ENCODE data around the gene CACNA2D3.
"Not testable (repeated sequence)": the region's sequence is repeated elsewhere in the genome, so short reads cannot be mapped to it uniquely, and the experiment has no call there.

Gene CACNA2D3

DNA sequence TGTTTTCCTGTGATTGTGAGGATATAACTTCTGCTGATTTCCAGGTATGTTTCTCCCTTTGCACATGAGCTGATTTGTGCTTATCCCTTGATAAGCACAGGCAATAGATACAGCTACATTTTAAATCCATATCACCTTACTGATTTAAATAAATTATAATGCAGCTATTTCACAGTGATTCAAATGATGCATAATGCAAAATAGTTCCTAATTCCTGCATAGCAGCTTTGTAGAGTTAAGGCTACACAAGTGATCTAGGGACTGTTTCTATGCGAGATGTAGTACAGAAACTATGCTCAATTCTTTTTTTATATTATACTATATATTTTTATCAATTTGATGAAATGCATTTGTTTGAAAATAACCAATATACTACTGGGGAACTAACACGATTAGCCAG is 471.3 kb downstream of the CACNA2D3 start:
- DNase-seq, result no peak

DNA sequence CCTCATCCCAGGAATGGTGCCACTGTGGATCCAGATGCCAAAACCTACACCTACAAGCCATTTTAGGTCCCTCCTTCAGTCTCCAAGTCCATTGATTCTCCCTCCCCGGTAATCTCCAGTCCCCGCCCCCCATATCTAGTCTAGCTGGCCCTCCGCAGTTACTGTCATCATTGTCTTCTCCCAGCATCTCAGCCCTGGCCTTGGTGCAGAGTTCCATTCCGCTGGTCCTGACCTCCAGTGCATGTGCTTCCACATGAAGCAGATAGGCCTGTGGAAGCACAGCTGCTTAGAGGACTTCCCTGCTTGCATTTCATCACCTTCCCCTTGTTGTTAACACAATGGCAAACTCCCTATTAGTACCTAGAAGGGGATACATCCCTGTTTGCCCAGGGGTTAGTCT is 473.7 kb downstream of the CACNA2D3 start:
- no peak for DNase-seq

DNA sequence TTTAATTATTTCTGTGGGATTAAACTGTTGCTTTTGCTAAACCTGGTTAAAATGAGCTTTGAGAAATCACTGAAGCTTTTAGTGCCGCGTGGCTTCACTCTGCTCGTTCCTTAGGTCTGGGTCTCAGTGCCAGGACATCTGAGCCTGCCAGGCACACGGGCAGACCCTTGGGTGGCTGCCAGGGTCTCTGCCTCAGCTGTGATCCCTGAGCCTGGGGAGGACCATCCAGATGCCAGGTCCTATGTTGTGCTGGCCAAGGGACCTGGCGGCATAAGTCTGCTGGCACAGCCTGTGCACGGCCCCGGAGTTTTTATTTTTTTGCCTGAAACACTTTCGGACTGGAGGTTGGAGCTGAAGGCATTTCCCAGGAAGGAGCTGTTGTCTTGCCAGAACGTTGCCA is 477.4 kb downstream of the CACNA2D3 start:
- no peak for DNase-seq

DNA sequence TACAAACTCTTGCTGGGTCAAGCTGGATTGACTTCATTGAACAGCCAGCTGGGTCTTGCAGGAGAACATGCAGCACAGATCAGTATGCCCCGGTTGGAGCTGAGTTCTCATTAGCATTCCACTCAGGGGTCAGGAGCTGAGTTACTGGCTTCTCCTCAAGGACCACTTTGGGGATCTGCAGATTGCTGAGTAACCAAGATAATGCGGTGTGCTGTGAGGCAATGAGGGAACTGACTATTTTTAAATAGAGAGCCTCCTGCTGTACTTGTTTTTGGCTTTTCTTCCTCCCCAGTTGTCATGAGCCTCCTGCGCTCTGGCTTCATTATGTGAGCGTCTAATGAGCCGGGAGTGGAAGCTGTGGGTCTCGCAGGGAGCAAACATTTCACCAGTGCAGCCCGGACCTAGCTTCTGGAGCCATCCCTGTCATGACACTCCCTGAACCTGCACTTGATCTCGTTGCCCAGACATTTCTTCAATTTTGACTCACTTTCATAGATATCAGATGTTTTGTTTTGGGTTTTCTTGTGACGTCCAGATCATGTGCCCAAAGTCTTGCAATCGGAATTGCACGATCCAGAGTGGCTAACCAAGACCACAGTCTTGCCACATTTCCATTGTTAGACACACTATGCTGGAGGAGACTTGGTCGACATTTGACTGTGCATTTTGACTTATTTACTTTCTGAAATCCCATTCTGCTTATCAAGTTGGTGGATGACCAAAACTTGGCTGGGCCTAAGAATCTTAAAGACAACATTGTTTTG is 478.3 kb downstream of the CACNA2D3 start:
- no peak for DNase-seq

DNA sequence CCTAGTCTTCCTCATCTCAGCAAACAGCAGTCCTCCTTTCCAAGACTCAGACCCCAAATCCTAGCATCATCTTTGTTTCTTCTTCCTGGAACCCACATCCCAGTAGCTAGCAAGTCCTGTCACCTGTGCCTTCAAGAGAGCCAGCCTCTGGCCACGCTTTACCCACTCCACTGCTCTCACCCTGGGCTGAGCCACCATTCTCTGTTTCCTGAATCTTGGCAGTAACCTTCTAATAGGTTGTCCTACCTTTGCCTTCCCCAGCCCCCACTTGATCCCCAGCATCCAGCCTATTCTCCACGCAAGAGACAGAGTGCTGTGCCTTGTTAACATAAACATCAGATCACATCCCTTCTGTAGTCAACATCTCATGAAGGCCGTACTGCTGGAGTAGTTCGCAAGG is 482.1 kb downstream of the CACNA2D3 start:
- no peak for DNase-seq

DNA sequence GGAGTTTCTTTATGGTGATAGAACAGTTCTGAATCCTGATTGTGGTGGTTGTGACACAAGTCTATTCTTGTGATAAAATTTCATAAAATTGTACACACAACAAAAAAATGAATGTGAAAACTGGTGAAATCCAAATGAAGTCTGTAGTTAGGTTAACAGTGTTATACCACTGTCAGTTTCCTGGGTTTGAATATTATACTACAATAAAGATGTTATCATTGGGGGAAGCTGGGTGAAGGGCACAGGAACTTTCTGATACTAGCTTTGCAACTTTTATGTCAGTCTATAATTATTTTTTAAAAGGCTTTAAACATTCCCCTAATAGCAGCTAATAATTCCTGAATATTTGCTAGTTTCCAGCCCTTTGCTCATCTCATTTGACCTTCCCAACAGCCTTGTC is 485.7 kb downstream of the CACNA2D3 start:
- DNase-seq, result no peak

DNA sequence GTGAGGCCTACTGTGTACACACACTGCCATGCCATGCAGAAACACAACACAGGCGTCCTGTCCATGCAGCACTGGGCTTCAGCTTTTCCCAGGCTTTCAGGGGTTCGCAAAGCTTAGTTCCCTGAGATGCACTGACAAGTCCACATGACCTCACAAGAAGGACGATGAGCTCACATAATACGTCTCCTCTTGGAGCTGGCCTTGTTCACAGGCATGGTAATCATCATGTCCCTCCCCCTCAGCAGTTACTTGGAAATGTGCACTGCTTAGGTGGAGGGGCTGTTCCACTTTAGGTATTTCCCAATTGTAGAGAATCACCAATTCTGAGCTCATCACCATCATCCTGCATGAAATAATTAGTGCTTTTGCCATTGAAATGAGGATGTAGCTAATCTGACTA is 496.7 kb downstream of the CACNA2D3 start:
- no peak for DNase-seq

DNA sequence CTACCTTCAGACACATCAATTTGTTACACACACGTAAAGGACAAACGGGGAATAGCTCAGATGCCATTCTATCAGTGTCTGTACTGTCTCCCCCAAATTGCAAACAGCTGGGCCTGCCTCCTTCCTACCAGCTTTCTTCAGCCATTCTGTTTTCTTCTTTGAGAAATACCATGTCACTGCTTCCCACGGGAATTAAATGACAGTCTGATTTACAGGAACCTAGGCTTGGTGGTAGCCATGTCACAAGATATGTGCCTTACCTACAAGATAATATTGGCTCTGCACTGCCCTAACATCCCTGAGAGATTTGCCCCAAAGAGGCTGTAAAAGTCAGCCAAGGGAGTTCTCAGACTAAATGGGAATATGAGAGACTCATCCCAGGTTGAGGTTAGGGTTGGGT is 497.2 kb downstream of the CACNA2D3 start:
- no peak for DNase-seq

DNA sequence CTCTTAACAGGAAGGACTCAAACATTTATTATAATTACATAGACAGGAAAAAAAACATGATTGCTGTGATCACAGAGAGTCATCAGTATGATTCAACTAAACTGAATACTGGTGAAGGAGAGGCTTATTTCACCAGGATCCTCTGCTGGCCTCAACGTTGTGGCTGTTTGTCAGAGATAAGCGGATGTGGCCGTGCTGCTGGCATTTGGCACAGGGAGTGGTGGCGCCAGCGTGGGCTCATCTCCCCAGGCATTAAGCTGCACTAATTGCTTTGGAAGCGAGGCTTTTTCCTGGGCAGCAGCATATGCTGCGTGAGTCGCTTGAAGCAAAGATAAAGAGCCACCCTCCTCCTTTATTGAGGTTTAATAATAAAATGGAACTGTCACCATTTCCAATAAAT is 498.8 kb downstream of the CACNA2D3 start:
- no peak for DNase-seq

DNA sequence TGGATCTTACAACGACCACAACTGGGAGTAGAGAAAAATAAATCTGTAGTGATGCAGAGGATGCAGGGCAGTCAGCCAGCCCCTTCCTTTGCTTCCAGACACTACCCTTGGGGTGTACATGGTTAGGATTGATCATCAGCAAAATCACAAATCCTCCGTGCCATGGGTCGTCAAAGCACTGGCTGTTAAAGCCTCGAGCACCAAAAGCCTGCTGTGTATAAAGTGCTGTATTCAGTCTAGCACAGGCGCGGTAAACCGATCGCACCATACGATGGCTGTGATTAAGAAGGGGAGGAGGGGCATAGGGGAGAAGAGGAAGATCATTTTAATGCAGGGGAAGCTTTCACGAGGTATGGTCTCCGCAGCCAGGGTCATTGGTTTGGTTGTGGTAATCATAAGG is 500.3 kb downstream of the CACNA2D3 start:
- no peak for DNase-seq

DNA sequence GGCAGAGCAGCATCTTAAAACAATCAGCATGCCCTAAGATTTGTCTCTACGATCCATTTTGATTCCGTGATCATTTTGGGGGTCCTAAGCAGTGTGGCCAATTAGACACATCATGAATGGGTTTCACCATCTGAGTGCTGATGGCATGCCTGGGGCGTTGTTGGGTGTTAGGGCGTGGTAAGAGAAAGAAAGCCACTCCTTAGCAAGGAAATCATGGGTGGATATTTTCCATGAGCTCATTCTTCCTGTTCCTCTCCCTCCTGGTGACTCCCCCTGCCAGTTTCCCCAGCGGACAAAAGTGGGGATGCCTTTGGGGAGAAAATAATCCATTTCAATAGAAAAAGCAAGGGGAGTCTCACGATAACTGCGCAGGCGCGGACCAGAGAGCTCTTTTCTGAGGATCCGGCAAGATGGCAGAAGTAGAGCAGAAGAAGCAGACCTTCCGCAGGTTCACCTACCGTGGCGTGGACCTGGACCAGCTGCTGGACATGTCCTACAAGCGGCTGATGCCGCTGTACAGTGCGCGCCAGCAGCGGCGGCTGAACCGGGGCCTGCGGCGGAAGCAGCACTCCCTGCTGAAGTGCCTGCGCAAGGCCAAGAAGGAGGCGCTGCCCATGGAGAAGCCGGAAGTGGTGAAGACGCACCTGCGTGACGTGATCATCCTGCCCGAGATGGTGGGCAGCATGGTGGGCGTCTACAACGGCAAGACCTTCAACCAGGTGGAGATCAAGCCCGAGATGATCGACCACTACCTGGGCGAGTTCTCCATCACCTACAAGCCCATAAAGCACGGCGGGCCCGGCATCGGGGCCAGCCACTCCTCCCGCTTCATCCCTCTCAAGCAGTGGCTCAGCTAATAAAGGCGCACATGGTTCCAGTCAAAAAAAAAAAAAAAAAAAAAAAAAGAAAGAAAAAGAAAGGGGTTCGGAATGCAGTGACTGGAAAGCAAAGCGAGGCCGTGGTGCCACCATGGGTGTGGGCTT is 503.7 kb downstream of the CACNA2D3 start:
- no peak for DNase-seq

DNA sequence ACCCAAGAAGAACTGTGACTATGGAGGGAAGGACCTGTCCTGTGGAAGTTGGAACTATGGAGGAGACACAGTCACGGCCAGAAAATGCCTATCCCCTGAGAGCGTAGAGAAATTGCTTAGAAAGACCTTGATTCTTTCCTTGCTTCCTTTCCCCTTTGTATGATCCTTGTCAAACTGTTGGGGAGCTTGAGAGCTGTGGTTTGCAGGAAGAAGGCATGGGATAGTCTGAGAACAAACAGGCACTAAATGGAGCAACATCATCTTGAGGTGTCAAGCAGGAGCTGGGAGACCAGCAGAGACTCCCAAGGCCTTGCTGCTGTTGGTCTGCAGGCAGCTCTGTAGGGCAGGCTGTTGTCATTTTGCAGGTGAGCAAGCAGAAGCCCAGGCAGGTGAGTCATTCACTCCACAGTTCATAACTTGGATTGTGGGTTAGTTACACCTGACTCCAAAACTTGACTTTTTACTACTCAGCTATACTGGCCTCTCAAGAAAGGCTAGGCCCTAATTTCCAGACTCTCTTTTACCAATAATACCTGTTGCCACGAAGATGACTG is 506.6 kb downstream of the CACNA2D3 start:
- DNase-seq, result no peak

DNA sequence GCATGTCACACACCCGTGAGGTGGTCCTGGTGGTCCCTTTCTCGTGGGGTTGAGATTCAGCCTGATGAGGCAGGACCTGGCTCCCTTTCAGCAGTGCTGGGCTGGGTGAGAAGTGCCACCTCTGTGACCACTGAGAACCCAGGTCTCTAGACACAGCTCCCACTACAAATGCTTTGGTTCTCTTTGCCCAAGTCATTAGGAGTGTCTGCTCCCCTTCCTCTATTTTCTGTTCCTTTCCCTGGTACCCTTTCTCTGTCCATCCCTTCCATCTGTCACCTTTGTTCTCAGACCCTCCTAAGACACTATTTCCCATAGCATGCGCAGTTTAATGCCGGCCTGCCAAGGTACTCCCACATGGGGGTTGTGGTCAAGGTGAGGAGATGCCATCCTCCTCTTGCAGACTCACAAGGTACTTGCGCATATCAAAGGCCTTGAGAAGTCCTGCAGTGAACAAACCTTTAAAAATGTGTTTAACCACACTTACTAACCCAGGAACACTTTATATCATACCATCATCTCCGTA is 507.8 kb downstream of the CACNA2D3 start:
- no peak for DNase-seq

DNA sequence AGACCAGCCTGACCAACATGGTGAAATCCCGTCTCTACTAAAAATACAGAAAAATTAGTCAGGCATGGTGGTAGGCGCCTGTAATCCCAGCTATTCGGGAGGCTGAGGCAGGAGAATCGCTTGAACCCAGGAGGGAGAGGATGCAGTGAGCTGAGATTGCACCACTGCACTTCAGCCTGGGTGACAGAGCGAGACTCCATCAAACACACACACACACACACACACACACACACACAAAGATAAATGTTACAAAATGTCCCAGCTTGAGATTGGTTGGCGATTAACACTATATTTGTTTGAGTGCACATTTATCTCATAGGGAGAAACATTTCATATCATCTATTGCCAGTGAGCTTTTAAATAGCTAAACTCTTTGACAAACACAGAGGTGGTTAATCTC is 508.6 kb downstream of the CACNA2D3 start:
- DNase-seq, result not testable (repeated sequence)

DNA sequence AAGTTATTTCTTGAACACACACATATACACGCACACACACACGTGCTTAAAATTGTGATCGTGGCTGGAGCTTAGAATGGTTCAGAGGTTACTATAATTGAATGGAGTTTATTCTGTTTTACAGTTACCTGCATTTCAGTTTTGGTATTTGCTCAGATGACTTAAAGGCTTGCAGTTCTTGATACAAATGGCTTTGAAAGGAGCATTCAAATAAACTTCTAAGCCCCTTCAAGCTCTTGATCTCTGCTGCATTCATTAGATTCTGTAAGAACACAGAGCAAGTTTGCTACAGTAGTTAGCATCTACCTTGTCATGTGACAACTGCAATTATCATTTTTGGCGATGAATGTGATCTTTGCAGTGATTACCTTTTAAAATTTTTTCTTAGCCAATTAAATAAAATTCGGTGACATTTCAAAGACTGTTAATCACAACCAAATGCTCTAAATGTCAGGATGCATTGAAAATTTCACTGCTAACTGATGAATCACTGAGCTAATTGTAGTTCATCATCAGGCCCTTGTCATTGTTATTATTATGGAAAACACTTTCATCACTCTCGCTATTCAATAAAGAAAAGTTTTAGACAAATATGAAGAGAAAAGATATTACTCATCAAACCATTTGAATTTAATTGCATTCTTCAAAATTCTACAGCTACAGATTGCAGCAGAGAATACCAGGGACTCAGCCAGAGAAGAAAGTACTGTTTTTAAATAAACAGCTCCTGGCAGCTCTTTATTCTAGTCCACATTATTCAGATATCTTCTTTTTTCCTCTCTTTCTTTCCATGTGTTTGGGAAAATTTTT is 509.4 kb downstream of the CACNA2D3 start:
- DNase-seq, result no peak

DNA sequence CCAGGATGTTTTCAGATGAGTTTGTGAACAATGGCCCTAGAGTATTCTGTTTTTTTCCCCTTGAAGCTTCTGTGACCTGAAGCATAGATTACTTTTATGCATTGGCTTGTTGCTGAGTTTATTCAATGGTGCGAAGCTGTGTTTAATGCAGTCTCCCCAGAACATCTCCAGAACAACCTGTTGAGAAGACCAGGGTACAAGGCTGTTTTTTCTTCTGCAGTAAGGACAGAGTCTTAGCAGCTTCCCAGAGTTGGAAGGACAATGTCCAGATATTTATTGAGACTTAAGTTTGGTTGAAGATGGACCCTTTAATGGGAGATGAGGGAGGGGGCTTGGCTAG is 509.9 kb downstream of the CACNA2D3 start:
- DNase-seq, result no peak

DNA sequence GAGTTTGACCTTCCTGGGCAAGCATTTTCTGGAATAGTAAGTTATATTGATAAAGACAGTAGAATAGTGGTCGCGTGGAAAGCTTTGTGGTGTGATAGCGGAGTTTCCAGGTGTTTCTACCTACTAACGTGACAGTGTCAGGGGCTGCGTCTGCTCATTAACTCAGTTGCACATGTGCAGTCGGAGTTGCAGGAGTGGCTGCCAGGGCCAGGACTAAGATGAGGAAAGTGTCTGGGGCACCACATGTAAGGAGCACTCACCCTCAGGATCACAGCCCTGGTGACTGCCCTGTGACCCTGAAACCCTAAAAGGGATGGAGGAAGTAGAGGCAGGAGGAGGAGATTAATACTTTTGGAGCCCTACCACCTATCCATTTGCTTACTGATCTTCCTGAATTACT is 510.5 kb downstream of the CACNA2D3 start:
- no peak for DNase-seq

DNA sequence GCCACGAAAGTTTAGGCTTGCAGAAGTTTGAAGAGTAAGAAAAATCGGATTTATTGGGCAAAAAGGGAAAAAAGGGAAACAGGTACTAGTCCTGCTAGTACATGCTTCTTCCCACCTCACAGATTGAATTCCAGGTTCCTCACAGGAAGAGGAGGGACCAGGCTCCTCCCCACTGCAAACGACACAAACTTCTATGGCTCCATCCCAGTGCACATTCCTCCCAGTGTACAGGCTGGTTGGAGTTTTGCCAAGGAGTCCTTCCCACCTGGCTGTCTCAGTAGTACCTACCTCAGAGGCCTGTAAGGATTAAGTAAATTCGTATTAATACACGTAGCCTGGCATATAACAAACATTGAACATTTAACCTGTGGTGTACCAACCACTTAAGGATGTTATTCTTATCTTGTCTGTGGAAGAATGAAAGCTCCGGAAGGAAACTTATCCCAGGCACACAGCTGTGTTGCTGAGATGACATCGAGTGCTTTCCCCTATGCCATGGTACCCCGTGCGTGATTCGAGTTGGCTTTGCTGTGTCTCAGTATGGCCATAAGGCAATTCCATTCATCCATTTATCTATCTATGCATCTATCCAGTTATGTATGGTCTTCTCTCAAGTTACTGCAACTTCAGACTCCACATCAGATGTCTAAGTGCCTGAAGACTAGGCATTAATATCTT is 511.2 kb downstream of the CACNA2D3 start:
- no peak for DNase-seq

DNA sequence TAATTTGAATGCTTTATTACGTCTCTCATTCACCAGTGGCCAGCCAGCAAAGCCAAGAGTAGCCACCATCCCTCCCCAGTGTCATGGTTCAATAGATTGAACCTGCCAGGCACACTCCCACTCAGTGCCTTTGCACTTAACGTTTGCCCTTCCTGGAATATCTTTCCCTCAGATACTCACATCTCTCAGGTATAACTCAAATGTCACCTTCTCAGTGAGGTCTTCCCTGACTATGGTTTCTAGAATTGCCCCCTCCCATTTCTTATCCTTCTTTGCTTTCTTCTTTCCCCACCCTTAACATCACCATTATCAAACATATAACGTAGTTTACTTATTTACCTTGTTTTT is 511.7 kb downstream of the CACNA2D3 start:
- no peak for DNase-seq

DNA sequence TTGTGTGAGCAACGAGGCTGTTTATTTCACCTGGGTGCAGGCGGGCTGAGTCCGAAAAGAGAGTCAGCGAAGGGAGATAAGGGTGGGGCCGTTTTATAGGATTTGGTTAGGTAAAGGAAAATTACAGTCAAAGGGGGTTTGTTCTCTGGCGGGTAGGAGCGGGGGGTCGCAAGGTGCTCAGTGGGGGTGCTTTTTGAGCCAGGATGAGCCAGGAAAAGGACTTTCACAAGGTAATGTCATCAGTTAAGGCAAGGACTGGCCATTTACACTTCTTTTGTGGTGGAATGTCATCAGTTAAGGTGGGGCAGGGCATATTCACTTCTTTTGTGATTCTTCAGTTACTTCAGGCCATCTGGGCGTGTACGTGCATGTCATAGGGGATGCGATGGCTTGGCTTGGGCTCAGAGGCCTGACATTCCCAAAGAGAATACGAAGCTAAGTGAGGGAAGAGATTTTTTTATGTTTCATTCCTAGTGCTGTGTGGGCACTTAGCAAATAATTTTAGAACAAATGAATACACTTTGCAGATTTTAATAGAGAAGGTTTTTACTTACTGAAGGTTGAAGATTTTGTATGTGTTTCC is 517.5 kb downstream of the CACNA2D3 start:
- DNase-seq, result not testable (repeated sequence)

DNA sequence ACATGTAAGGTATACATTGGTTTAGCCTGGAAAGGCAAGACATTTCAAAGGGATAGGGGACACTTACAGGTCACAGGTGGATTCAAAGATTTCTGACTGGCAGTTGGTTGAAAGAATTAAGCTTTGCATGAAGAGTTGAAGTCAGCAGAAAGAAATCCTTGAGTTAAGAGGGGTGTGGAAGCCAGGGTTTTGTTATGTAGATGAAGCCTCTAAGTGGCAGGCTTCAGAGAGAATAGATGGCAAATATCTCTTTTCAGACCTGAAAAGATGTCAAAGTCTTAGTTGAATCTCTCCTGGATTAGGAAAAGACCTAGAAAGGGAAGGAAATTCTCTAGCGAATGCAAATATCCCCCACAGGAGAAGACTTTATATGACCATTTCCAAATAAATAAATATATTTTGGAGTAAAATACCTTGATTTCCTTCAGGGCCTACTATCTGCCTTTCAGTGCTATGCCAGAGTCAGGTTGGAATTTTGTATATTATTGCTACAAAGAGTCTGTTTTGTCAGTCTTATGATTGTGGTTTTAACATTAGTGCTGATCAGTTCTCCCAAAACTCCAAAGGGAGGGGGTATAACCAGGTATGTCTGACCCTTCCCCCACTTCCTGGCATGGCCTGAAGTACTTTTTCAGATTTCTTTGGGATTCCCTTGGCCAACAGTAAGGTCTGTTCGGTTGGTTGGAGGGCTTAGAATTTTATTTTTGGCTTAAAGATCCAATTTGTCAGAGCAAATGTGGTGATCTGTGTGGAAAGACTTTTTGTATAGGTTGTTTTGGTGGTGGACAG is 519.1 kb downstream of the CACNA2D3 start:
- DNase-seq, result no peak
